ENCODE results near the gene C1GALT1. TPM values are rescaled to one million over a fixed set of nuclear protein-coding genes. Genes with fewer than 3 reads are reported as not detected.

C1GALT1 gene
- total RNA-seq, 4 donors from 2014 or later: 17.6 to 38.3 (median 30.8) TPM

DNA sequence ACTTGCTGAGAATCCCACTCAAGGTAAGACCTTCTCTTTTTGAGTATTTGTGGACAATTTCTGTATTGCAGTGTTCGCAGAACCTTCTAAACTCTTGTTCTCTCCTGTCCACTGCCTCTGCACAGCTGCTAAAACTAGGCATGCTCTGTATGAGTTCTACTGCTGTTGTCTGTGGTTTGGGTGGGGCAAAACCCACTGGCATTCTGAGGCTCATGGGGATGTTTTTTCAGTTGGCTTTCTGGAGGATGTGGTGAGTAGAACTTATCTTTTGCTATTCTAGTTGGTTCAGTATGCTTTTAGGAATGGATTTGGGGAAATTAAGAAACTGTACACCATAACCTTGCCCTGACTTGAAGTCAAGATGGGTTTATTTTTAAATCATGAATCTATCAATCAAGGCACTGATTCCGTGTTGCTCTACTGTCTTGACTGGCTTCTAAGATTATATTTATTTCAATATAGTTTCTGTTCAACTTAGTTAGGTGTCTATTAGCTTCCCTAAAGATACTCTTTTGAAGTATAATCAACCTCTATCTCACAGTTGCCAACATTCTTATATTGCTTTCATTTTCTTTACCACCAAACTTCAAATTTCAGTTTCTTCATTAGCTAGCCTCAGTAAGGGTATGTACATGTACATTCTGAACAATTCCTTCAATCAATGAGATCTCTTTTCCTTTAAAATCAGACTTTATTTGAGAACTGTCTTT is 25.0 kb upstream of the C1GALT1 start:
- ATAC-seq (ENCODE audit: low FRiP score) (no peak), DNase-seq (ENCODE audit: low spot score) (no peak)
- TF ChIP-seq, protein P1, sequence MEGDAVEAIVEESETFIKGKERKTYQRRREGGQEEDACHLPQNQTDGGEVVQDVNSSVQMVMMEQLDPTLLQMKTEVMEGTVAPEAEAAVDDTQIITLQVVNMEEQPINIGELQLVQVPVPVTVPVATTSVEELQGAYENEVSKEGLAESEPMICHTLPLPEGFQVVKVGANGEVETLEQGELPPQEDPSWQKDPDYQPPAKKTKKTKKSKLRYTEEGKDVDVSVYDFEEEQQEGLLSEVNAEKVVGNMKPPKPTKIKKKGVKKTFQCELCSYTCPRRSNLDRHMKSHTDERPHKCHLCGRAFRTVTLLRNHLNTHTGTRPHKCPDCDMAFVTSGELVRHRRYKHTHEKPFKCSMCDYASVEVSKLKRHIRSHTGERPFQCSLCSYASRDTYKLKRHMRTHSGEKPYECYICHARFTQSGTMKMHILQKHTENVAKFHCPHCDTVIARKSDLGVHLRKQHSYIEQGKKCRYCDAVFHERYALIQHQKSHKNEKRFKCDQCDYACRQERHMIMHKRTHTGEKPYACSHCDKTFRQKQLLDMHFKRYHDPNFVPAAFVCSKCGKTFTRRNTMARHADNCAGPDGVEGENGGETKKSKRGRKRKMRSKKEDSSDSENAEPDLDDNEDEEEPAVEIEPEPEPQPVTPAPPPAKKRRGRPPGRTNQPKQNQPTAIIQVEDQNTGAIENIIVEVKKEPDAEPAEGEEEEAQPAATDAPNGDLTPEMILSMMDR (IDR thresholded peaks at IDR 0.05): no peak

DNA sequence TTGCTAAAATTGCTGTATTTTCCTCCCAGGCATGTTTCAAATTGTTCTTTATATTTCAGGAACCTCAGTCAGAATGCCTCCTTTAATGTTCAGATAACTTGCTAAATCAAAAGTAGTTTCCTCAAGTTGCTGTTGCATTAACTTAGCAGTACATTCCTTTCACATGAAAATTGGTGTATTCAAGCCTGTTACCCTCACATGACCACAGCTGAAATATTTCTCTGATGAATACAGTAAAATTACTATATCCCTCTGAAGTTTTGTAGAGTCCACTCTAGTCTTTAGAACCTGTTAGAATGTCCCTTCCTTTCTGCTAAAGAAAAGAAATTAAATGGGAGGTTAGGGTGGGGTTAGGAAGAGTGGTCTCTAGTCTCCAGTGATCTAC is 24.5 kb upstream of the C1GALT1 start:
- TF ChIP-seq, protein P1 (IDR thresholded peaks at IDR 0.05): no peak
- DNase-seq (ENCODE audit: low spot score): no peak
- ATAC-seq (ENCODE audit: low FRiP score): peak; percentile 59

DNA sequence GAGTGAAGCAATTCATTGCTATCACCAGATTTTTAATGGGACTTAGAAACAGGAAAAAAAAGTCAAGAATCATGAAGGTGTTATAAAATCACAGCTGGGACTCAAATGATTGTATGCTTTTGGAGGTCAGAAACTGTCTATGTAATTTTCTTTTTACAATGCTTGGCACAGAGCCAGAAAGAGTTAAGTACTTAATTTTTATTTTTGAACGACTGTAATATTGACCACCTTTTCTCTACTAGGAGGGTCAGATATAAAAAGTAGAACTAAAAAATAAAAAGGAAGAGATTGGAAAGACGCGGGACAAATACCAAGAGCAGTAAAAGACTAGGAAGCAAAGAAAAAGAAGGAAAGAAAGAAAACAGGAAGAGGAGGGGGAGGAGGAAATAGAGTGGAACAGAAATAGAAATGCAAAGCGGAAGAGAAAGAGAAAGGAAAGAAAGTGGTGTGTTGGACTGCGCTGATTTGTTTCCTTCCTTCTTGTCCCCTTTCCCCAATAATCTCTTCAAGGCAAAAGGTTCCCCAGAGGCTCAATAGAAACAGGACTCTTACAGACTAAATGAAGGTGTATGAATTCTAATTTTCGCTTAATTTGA is 23.2 kb upstream of the C1GALT1 start:
- DNase-seq (ENCODE audit: low spot score) (no peak), ATAC-seq (ENCODE audit: low FRiP score) (no peak)
- TF ChIP-seq, protein P1 (IDR thresholded peaks at IDR 0.05): no peak

DNA sequence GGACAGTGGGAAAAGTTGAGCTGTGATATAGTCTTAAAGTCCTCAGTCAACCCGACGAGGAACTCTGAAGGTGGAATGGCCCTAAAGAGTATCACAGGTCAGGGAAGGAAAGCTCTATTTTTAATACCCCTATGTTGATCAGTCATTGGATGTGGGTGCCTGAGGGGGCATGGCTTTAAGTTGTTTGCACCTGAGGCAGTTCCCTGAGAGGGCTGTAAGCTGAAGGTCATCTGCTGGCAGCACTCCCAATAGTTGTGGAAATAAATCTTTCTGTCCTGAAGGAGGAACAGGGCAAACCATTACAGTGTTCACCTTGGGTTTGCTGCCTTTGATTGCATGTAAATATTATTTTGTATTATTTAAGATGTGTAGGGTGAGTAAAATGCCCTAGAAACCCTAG is 17.8 kb upstream of the C1GALT1 start:
- ATAC-seq (ENCODE audit: low FRiP score) (no peak), DNase-seq (ENCODE audit: low spot score) (no peak)
- TF ChIP-seq, protein P1 (IDR thresholded peaks at IDR 0.05): no peak

DNA sequence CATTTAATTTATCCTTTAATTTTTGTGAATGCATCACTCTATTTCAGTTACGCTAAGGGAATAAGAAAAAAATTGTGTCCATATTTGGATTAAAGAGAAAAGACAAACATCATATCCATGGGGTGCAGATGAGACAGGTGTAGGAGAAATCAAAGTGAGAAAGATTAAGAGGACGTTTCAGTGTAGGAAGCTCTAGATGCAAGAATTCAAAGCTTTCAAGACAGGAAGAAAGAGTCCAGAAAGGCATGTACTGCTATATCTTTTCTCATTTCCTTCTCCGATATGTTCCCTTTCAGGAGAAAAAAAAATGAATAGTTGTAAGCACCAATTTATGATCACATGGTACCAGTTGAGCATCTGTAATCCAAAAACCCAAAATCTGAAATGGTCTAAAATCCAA is 17.0 kb upstream of the C1GALT1 start:
- DNase-seq (ENCODE audit: low spot score) (no peak), ATAC-seq (ENCODE audit: low FRiP score) (no peak)
- TF ChIP-seq, protein P1 (IDR thresholded peaks at IDR 0.05): no peak

DNA sequence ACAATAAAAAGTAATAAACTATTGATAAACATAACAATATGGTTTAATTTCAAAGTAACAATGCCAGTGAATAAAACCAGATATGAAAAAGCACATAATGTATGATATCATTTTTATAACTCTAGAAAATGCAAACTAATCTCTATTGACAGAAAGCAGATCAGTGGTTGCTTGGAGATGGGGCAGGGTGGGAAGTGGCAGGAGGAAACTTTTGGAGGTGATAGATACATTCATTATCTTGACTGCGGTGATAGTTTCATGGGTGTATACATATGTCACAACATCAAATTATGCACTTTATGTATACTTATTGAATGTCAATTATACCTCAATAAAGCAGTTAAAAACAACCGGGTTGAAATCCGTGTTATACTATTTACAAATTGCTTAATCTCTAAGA is 16.0 kb upstream of the C1GALT1 start:
- TF ChIP-seq, protein P1 (IDR thresholded peaks at IDR 0.05): no peak
- DNase-seq (ENCODE audit: low spot score): no peak
- no peak for ATAC-seq (ENCODE audit: low FRiP score)

DNA sequence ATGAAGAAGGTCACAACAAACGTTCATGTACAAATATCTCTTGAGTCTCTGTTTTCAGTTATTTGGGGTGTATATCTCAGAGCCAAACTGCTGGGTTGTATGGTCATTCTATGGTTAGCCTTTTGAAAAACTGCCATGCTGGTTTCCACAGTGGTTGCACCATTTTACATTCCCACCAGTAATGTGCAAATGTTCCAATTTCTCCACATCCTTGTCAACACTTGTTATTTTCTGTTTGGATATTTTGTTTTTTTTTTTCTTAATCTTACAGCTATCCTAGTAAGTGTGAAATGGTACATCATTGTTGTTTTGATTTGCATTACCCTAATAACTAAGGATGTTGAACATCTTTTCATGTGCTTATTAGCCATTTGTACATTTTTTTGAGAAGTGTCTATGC is 13.0 kb upstream of the C1GALT1 start:
- TF ChIP-seq, protein P1 (IDR thresholded peaks at IDR 0.05): no peak
- ATAC-seq (ENCODE audit: low FRiP score): no peak

More for the DNA sequence above, 13.0 kb upstream of the C1GALT1 start:
- DNase-seq (ENCODE audit: low spot score): no peak
